ENCODE measurements around the gene CHD6.

GRCh38 chr20:41482647-41483552 lies 135.3 kb downstream of the CHD6 start:
- TF ChIP-seq EZH2 (IDR thresholded peaks at IDR 0.05; ENCODE audit: borderline replicate concordance, low read length) (no peak), CTCF (conservative IDR thresholded peaks at IDR 0.05 in 1 of 2, IDR thresholded peaks at IDR 0.05 in 1 of 2; ENCODE audit: extremely low read depth in 1 of 2, insufficient read depth in 1 of 2, low read depth in 1 of 2, low read length in 2 of 2) (no peak)

All from mammary epithelial cell (primary cell).